GM19397 (cell line): ENCODE data around the gene SPARC.
"Not testable (repeated sequence)": the region's sequence is repeated elsewhere in the genome, so short reads cannot be mapped to it uniquely, and the experiment has no call there.

ENCODE experiments used
- ATAC-seq: cut with Tn5 transposase; IDR thresholded peaks from one replicate; pipeline ENCODE4 v1.9.1; 2021; ENCODE audit warnings: mild to moderate bottlenecking, moderate library complexity; ENCODE audit not compliant: unreplicated experiment

Gene SPARC, protein sequence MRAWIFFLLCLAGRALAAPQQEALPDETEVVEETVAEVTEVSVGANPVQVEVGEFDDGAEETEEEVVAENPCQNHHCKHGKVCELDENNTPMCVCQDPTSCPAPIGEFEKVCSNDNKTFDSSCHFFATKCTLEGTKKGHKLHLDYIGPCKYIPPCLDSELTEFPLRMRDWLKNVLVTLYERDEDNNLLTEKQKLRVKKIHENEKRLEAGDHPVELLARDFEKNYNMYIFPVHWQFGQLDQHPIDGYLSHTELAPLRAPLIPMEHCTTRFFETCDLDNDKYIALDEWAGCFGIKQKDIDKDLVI

DNA sequence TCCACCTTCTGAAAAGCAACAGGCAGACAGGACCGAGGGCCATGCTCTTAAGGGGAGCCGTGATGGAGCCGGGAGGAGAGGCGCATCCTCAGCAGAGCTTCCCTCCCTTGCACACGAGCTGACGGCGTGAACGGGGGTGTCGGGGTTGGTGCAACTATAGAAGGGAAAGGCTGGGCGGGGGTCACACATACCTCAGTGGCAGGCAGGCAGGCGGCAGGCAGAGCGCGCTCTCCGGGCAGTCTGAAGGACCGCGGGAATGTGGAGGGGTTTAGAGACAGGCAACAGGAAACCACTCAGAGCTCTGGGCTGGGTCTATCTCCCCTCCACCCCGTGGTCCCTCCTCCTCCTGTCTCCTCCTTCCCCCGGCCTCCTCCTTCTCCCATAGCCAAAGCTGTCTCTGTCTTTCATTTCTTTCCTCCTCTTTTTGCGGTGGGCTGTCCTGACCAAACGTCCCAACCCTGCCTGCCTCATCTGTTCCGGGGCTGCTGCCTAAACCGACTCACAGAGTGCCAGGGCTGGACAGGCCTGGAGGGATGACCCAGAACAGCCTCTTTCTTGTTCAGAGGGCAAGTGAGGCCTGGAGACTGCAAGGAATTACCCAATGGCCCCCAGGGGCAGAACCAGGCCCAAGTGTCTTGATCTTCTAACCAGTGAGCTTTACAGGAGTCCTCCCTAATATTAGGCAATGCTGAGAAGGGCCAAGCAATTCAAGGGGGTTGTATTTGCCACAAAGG is at the start of gene SPARC:
SPARC (minus strand) TSS at position 242 of the 734 bp plus-strand sequence. CDS start 10,727 bp downstream, outside the sequence.
- ATAC-seq: peak; percentile 79

DNA sequence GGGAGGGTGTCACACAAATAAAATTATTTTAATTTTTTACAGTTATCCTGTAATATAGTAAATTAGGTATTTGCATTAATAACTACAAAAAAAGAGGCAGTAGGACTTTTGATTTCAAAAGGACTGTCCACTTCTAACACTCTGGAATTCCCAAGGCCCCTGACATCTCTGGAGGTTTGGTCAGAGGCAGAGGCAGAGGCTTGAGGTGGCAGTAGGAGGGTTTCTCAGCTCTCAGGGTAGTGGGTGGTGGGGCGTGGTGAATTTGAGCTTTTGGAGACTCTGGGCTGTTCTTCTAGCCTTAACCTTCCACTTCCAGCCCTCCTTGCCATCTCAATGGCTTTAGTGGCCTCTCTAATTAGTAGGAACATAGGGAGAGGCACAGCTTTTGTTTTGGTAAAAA is 48.9 kb upstream of the SPARC start:
- no peak for ATAC-seq

DNA sequence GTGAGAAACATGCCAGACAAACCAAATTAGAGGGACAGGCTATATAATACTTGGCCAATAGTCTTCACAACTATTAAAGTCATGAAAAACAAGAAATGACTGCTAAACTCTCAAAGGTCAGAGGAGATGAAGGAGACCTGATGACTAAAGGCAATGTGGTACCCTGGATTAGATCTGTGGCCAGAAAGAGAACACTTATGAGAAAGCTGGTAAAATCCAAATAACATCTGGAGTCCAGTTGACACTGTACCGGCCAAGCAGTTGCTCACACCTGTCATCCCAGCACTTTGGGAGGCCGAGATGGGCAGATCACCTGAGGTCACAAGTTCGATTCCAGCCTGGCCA is 47.3 kb upstream of the SPARC start:
- no peak for ATAC-seq

- no peak for ATAC-seq
These were observed 46.8 kb upstream of the SPARC start for GRCh38 chr5:151733358-151734063.

DNA sequence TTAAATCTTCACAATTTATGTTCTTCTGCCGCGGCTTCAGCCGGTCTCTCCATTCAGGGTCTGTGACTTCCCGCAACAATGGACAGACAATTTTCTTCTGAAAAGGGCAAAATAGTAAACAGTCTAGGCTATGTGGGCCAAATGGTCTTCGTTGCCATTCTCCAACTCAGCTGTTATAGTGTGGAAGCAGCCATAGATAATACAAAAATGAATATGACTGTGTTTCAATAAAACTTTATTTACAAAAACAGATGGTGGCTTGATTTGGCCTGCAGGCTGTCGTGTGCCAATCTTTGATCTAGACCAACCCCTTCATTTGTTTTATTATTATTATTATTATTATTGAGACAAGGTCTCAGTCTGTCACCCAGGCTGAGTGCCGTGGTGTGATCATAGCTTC is 43.7 kb upstream of the SPARC start:
- ATAC-seq: no peak

- ATAC-seq: not testable (repeated sequence)
These were observed 42.9 kb upstream of the SPARC start for GRCh38 chr5:151729597-151729996.

DNA sequence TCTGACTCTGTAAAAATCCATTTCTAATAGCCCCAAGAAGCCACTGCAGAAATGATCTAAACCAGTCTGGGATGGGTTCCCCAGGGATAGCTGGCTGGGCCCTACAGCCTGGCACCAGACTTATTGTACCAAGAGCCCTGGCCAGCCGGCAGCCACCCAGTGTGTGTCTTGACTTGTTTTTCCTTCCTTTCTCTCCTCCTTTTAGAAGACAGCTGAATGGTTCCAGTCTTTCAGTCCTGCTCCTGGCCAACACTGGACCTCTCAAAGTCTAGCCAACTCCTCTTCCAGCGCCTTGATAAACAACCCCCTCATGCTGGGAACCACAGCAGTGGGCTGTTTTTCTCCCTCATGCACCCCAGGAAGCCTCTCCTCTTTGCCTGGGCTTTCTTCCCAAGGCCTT is 37.6 kb upstream of the SPARC start:
- no peak for ATAC-seq

GRCh38 chr5:151722546-151722945 is 35.8 kb upstream of the SPARC start:
- ATAC-seq: no peak

GRCh38 chr5:151721812-151722391 is 35.2 kb upstream of the SPARC start:
- ATAC-seq: peak; percentile 20

- peak; percentile 81 for ATAC-seq
These were observed 34.5 kb upstream of the SPARC start for GRCh38 chr5:151721087-151721646.

DNA sequence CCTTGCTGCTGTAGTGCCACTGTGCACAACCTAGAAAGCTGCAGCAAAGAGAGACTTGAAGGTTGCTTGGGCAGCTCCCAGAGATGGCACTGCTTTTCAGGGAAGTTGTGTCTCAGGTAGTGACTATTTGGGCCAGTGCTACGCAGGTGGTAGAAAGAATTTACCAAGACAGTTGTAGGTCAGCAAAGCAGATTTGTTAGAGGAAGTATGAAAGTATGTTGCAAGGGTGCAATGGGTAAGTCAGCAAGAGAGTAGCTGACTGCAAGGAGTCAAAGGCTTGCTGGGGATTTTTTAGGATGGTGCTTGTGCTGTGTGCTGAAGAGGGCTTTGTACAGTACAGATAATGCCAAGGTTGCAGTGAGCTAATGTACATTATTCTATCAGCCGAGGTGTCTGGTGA is 33.5 kb upstream of the SPARC start:
- no peak for ATAC-seq

GRCh38 chr5:151719228-151720000 is 32.7 kb upstream of the SPARC start:
- ATAC-seq: no peak

GRCh38 chr5:151718646-151719045 is 31.9 kb upstream of the SPARC start:
- no peak for ATAC-seq

GRCh38 chr5:151718153-151718552 is 31.4 kb upstream of the SPARC start:
- no peak for ATAC-seq

GRCh38 chr5:151717416-151717815 is 30.7 kb upstream of the SPARC start:
- no peak for ATAC-seq

DNA sequence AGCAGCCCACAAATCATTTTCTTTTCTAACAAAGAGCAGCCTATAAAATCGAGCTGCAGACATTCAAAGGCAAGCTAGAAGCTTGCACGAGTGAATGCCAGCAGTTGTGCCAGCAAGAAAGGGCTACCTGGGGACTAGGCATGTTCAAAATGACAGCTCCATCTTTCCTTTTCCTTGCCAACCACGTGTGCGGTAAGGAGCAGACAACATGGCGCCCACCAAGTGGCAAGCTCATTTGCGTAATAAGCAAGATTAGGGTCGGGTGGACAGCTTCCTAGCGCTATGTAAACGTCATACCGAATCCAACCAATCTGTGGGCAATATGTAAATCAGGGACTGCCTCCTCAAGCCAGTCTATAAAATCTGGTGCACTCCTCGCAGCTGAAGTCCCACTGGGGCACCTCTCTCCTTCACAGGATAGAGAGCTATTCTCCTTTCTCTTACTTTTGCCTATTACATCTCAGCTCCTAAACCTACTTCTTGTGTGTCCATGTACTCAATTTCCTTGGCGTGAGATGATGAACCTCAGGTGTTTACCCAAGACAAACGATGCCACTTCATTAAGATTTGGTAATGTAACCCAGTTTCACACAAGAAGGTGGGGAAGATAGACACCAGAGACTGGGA is 22.5 kb upstream of the SPARC start:
- no peak for ATAC-seq

DNA sequence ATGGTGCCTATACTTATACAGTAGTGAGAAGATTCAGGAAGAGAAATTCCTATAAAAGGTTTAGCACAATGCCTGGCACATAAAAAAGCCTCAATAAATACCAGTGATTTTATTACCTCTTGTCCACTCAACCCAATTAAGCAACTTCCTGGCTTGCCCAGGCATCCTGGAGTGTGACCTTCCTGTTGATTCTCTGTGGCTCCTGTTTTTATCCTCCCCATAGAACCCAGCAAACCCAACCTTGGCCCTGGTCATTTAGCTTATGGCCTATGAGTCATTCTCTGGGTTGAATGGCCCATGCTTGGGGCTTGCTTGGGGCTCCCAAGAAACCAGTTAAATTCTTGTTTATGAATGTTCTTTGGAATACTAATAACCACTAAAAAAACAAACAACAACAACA is 21.4 kb upstream of the SPARC start:
- ATAC-seq: no peak

DNA sequence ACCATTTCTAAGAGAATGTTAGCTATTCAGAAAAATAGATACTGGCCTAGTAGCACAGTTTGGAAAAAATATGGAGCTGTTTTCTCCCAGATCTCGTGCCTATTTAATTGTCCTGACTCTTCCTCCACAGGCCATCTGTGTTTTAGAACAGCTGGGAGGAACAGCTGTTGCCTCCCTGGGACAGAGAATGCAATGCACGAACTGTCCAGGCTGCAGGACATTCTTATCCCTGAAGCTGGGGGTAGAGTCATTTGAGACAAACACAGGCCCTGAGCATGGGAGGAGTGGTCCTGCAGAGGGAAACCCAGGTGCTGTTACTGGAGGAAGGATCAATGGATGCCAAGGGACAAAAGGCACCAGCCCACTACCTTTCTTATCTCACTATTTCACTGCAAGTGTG is 20.9 kb upstream of the SPARC start:
- ATAC-seq: no peak

DNA sequence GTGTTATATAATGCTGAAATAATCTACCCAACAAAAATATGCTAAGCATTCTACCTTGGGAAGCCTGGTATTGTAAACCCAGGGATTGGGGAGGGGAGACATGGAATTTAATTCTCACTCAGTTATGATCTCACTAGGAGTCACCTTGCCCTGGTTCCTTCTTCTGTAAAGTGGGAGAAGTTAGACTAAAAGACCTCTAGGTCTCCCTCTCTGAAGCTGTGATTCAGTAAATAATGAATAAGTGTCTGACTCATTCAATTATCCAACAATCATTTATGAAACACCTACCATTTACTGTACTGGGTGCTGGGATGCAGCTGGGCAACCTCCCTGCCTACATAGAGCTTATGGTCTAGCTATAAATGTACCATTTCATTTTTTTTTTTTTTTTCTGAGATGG is 20.2 kb upstream of the SPARC start:
- no peak for ATAC-seq

GRCh38 chr5:151703780-151704179 is 17.1 kb upstream of the SPARC start:
- ATAC-seq: no peak
